Measurements from ENCODE around the gene SPDYE2B.
"Not testable (repeated sequence)": the region's sequence is repeated elsewhere in the genome, so short reads cannot be mapped to it uniquely, and the experiment has no call there.

GRCh38 chr7:102611013-102611674, 39.0 kb upstream of the SPDYE2B start:
- not testable (repeated sequence) for TF ChIP-seq CTCF (IDR thresholded peaks at IDR 0.05; ENCODE audit: extremely low read depth in 1 of 2, insufficient read depth in 1 of 2, low read depth in 1 of 2, low read length in 2 of 2); POLR2A (IDR thresholded peaks at IDR 0.05; ENCODE audit: low read depth, low read length); MAX (IDR thresholded peaks at IDR 0.05; ENCODE audit: insufficient read depth, insufficient read length)

Data from endothelial cell of umbilical vein (primary cell).